Stimulated activated CD4-positive, alpha-beta T cell treated with anti-CD3 and anti-CD28 coated beads, TNF-alpha, amount 100 ng/mL, for 48 hours (primary cell): ENCODE results near the gene TMCC3.
"Not testable (repeated sequence)": the region's sequence is repeated elsewhere in the genome, so short reads cannot be mapped to it uniquely, and the experiment has no call there.

Experiments used
- DNase-seq, 3 donors: peaks; one replicate each; pipeline ENCODE4 v3.0.0-alpha.2; 2020; ENCODE audit warnings: low read depth in 3 of 3

Gene TMCC3

GRCh38 chr12:94603434-94604365 lies 46.7 kb downstream of the TMCC3 start:
- DNase-seq, result peak in 2 of 3 donors; percentile 35 to 59

- DNase-seq, result no peak
Measured at GRCh38 chr12:94602024-94602423, 48.3 kb downstream of the TMCC3 start.

- not testable (repeated sequence) for DNase-seq
Measured at GRCh38 chr12:94601307-94601706, 49.0 kb downstream of the TMCC3 start.

- no peak for DNase-seq
Measured at GRCh38 chr12:94599189-94599588, 51.2 kb downstream of the TMCC3 start.

- no peak for DNase-seq
Measured at GRCh38 chr12:94597268-94597667, 53.1 kb downstream of the TMCC3 start.

- no peak for DNase-seq
Measured at GRCh38 chr12:94596596-94596995, 53.8 kb downstream of the TMCC3 start.

GRCh38 chr12:94595152-94595551 lies 55.2 kb downstream of the TMCC3 start:
- DNase-seq, result no peak

- DNase-seq, result no peak
Measured at GRCh38 chr12:94594443-94594825, 55.9 kb downstream of the TMCC3 start.

- DNase-seq, result no peak
Measured at GRCh38 chr12:94593822-94594442, 56.4 kb downstream of the TMCC3 start.

- DNase-seq, result not testable (repeated sequence)
Measured at GRCh38 chr12:94592723-94593122, 57.6 kb downstream of the TMCC3 start.

GRCh38 chr12:94592080-94592479 lies 58.3 kb downstream of the TMCC3 start:
- no peak for DNase-seq

- DNase-seq, result no peak
Measured at GRCh38 chr12:94590428-94590827, 59.9 kb downstream of the TMCC3 start.

- DNase-seq, result no peak
Measured at GRCh38 chr12:94589591-94590001, 60.8 kb downstream of the TMCC3 start.

GRCh38 chr12:94588346-94588745 lies 62.0 kb downstream of the TMCC3 start:
- no peak for DNase-seq

GRCh38 chr12:94587266-94588241 lies 62.8 kb downstream of the TMCC3 start:
- no peak for DNase-seq

GRCh38 chr12:94586589-94587259 lies 63.6 kb downstream of the TMCC3 start:
- DNase-seq, result no peak

- DNase-seq, result no peak
Measured at GRCh38 chr12:94585626-94586025, 64.7 kb downstream of the TMCC3 start.

GRCh38 chr12:94584377-94584776 lies 66.0 kb downstream of the TMCC3 start:
- DNase-seq, result no peak

- no peak for DNase-seq
Measured at GRCh38 chr12:94582591-94582990, 67.8 kb downstream of the TMCC3 start.

GRCh38 chr12:94575645-94576403 lies 74.5 kb downstream of the TMCC3 start:
- no peak for DNase-seq

- DNase-seq, result no peak
Measured at GRCh38 chr12:94575024-94575423, 75.3 kb downstream of the TMCC3 start.
